Activated naive CD4-positive, alpha-beta T cell treated with anti-CD3 and anti-CD28 coated beads, Interleukin-2, amount 10 ng/mL, durations not matched to agents 7 days and 5 days (primary cell): ENCODE measurements around the gene ELP5.

ENCODE experiments used
- CTCF ChIA-PET: fragments of 350-600 bp; sonication (Branson Sonifier 250); formaldehyde crosslinking; loops from one replicate; lab custom pipeline; 2021; ENCODE audit warnings: antibody characterized with exemption; lab: Charles Lee
- DNase-seq: peaks from one replicate; pipeline ENCODE4 v3.0.0-alpha.2; 2020
- H3K27ac Mint-ChIP-seq: one replicate; pipeline ENCODE4 v1.8.0; 2021; ENCODE audit warnings: mild to moderate bottlenecking, moderate library complexity, mixed read lengths
- H3K27me3 Mint-ChIP-seq: one replicate; pipeline ENCODE4 v1.8.0; 2021; ENCODE audit warnings: mild to moderate bottlenecking, mixed read lengths
- H3K36me3 Mint-ChIP-seq: one replicate; pipeline ENCODE4 v1.8.0; 2021; ENCODE audit warnings: mixed read lengths
- H3K4me1 Mint-ChIP-seq: one replicate; pipeline ENCODE4 v1.8.0; 2021; ENCODE audit warnings: mixed read lengths
- H3K4me3 Mint-ChIP-seq: one replicate; pipeline ENCODE4 v1.8.0; 2021; ENCODE audit warnings: mild to moderate bottlenecking, moderate library complexity, mixed read lengths
- H3K9me3 Mint-ChIP-seq: one replicate; pipeline ENCODE4 v1.8.0; 2021; ENCODE audit warnings: mixed read lengths

Gene ELP5

DNA sequence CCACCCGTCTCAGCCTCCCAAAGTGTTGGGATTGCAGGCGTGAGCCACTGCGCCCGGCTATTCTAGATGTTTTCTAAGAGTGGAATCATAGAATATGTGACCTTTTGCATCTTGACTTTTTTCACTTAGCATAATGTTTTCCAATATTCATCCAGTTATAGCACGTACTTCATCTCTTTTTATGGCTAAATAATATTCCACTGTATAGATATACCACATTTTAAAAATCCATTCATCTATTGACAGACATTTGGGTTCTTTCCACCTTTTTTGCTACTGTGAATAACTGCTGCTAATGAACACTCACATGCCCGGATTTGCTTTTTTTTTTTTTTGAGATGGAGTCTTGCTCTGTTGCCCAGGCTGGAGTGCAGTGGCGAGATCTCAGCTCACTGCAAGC lies 52.2 kb downstream of the ELP5 start:
- no peak for DNase-seq
- peaks cover 26% of the 10 kb centered on the region for H3K27me3 Mint-ChIP-seq
- peak overlapping the region; percentile 3 for H3K27ac Mint-ChIP-seq
- peaks cover 18% of the 10 kb centered on the region for H3K4me1 Mint-ChIP-seq
- peaks cover 8% of the 10 kb centered on the region for H3K36me3 Mint-ChIP-seq
- H3K4me3 Mint-ChIP-seq: no peak overlapping the region
- H3K9me3 Mint-ChIP-seq: no peaks in the 10 kb centered on the region
- CTCF ChIA-PET: interaction anchor here (1.1 to 2.5 kb wide), 2 partner anchors 8 to 20 kb away, joined by 4 to 11 read pairs; no protein-coding TSS in a partner anchor

GRCh38 chr17:7306911-7307685 lies 55.1 kb downstream of the ELP5 start, which contains the start of gene EIF5A:
Gene EIF5A (plus strand): TSS chr17:7307628. CDS start chr17:7309636, 2,008 bp downstream.
- DNase-seq: peak; percentile 100
- H3K36me3 Mint-ChIP-seq: peaks cover 33% of the 10 kb centered on the region
- peaks cover 4% of the 10 kb centered on the region for H3K27me3 Mint-ChIP-seq
- no peaks in the 10 kb centered on the region for H3K9me3 Mint-ChIP-seq
- peak within 1 kb of the TSS; percentile 100 for H3K27ac Mint-ChIP-seq
- CTCF ChIA-PET: no interaction called here
- H3K4me3 Mint-ChIP-seq: peak within 1 kb of the TSS; percentile 96
- peaks cover 45% of the 10 kb centered on the region for H3K4me1 Mint-ChIP-seq

GRCh38 chr17:7307686-7308624 lies 55.9 kb downstream of the ELP5 start:
- H3K27ac Mint-ChIP-seq: peak overlapping the region; percentile 100

DNA sequence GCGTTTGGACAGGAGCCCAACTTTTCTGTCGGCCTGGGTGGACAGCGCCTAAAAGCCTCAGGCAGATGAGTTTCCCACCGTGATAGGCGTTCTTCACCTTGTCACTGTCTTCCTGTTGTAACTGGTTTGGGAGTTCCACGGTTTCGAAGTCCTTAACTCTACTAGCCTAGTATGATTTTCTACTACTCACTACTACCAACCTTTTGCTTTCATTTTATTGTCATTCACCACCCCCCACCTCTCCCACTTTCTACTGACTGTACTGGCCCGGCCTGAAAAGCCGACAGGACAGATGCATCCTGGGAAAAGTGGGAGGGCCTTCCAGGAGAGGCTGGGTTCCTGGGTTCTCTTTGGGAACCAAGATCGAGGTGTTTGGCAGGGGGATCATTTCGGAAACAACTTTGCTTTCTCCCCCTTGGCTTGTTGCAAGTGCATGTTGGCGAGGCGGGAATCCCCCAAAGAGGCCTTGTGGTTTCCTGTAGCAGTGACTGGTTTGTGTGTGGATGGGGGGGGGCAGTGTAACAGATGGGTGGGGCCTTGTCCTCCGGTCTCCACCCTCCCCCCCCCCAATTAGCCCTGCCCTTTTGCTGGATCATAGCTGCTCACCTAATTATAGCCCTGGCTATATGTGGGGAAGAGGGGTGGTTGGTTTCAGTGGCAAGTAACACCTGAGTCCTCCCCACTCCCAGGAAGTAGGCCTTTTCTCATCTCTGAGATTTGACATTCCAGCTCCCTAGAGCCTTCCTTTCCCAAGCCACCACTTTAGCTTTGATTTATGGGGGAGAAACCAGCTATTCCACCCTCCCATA lies 56.8 kb downstream of the ELP5 start:
- CTCF ChIA-PET: interaction anchor here (1.6 to 3.7 kb wide), 3 partner anchors 14 to 28 kb away, joined by 3 to 11 read pairs (median 5); partner anchors contain the start of gene ACAP1
- Mint-ChIP-seq H3K4me1 (peaks cover 61% of the 10 kb centered on the region), H3K27ac (peak overlapping the region; percentile 100), H3K27me3 (no peaks in the 10 kb centered on the region), H3K9me3 (no peaks in the 10 kb centered on the region), H3K4me3 (peak overlapping the region; percentile 96), H3K36me3 (peaks cover 47% of the 10 kb centered on the region)
- DNase-seq: peak; percentile 88

More at GRCh38 chr17:7307686-7308624, 55.9 kb downstream of the ELP5 start:
- no peaks in the 10 kb centered on the region for H3K9me3 Mint-ChIP-seq
- H3K27me3 Mint-ChIP-seq: peaks cover 4% of the 10 kb centered on the region
- H3K36me3 Mint-ChIP-seq: peaks cover 40% of the 10 kb centered on the region
- peak; percentile 72 for DNase-seq
- H3K4me3 Mint-ChIP-seq: peak overlapping the region; percentile 96
- peaks cover 52% of the 10 kb centered on the region for H3K4me1 Mint-ChIP-seq
- CTCF ChIA-PET: interaction anchor here (3.7 kb wide), 1 partner anchor 28 kb away, joined by 11 read pairs; the partner anchor contains the start of gene ACAP1
